MCF 10A (cell line): ENCODE results near the gene SMARCD2. TPM values are rescaled to one million over a fixed set of nuclear protein-coding genes. Genes with fewer than 3 reads are reported as not detected.

ENCODE experiments used
- BruUV-seq: library from RNA; stranded (reverse); fragments of 400-500 nt; replicated peaks from 2 replicates; lab custom pipeline; 2021; lab: Mats Ljungman, UMichigan
- CTCF ChIA-PET: fragments of 300-600 bp; sonication (Branson Sonifier 250); formaldehyde crosslinking; extraction: SDS; loops from one replicate; lab custom pipeline; 2021; ENCODE audit warnings: antibody characterized with exemption, inconsistent platforms; lab: Yijun Ruan, JAX
- POLR2A ChIA-PET: fragments of 300-600, 350-650 bp; sonication (Branson Sonifier 250); formaldehyde crosslinking; extraction: SDS; loops from one replicate; lab custom pipeline; 2020; ENCODE audit warnings: antibody characterized with exemption, inconsistent platforms; lab: Yijun Ruan, JAX
- DNase-seq: peaks from one replicate; pipeline ENCODE4 v3.0.0-alpha.2; 2018; ENCODE audit not compliant: unreplicated experiment
- H3K27ac Mint-ChIP-seq: one replicate; pipeline ENCODE4 v1.8.0; 2022; ENCODE audit warnings: mild to moderate bottlenecking, low read depth, mixed read lengths; ENCODE audit not compliant: unreplicated experiment
- H3K27me3 Mint-ChIP-seq: one replicate; pipeline ENCODE4 v1.8.0; 2022; ENCODE audit warnings: mixed read lengths; ENCODE audit not compliant: insufficient read depth, unreplicated experiment
- H3K36me3 Mint-ChIP-seq: one replicate; pipeline ENCODE4 v1.8.0; 2022; ENCODE audit warnings: mild to moderate bottlenecking, moderate library complexity, mixed read lengths; ENCODE audit not compliant: insufficient read depth, unreplicated experiment
- H3K4me1 Mint-ChIP-seq: one replicate; pipeline ENCODE4 v1.8.0; 2022; ENCODE audit warnings: mixed read lengths; ENCODE audit not compliant: insufficient read depth, unreplicated experiment
- H3K4me3 Mint-ChIP-seq: one replicate; pipeline ENCODE4 v1.8.0; 2022; ENCODE audit warnings: mild to moderate bottlenecking, moderate library complexity, mixed read lengths; ENCODE audit not compliant: unreplicated experiment
- H3K9me3 Mint-ChIP-seq: one replicate; pipeline ENCODE4 v1.8.0; 2022; ENCODE audit warnings: mixed read lengths; ENCODE audit not compliant: unreplicated experiment
- intact Hi-C: fragments of 100-400 bp; cut with micrococcal nuclease; formaldehyde crosslinking; loops from 2 replicates; pipeline ENCODE4 v1.14.1; 2022
- total RNA-seq: library from RNA; stranded (reverse); gene quantifications from 2 replicates; pipeline ENCODE4 v1.2.3, GENCODE V29; 2022
- TF ChIP-seq, protein P1 (sequence below): fragments of 200-600 bp; IDR thresholded peaks from one replicate; pipeline ENCODE4 v1.8.0; 2022; ENCODE audit warnings: antibody characterized with exemption, mild to moderate bottlenecking; ENCODE audit not compliant: unreplicated experiment

SMARCD2 gene
- total RNA-seq, 1 experiment from 2014 or later = 54.6 TPM

DNA sequence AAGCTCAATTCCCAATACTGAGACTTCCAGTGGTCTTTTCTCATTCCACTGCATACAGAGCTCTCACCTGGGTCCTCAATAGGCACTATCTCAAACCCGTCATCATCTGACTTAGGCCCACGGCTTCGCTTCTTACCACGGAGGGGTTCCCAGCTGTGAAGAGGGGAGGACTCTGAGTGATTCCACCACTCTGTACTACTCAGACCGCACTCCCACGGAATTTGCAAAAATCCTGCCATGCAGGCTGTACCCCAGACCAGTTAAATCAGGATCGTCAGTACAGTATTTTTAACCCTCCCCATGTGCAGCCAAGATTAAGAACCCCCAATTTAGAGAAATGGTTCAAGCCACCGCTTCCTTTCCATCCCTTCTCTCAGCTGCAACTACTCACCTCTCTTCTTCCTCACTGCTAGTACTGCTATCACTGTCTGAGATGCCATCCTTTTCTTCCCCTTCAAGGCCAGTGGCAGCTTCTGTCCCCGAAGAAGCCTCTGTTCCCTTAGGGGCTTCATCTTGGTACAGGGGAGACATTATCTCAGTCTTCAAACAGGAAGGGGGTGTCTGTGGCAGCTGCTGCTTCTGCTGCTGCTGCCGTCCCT lies 21.4 kb downstream of the SMARCD2 start:
- peaks cover 93% of the 10 kb centered on the region for H3K36me3 Mint-ChIP-seq
- BruUV-seq = no TSS peak
- ChIA-PET CTCF (interaction anchor here (1.1 kb wide), 1 partner anchor 14 kb away, joined by 3 read pairs; no protein-coding TSS in a partner anchor), POLR2A (interaction anchor here (0.6 to 1.2 kb wide), 3 partner anchors 38 to 47 kb away, joined by 3 to 4 read pairs (median 3); partner anchors contain the start of gene DDX42)
- no peaks in the 10 kb centered on the region for H3K9me3 Mint-ChIP-seq
- no peak for DNase-seq
- TF ChIP-seq, protein P1, sequence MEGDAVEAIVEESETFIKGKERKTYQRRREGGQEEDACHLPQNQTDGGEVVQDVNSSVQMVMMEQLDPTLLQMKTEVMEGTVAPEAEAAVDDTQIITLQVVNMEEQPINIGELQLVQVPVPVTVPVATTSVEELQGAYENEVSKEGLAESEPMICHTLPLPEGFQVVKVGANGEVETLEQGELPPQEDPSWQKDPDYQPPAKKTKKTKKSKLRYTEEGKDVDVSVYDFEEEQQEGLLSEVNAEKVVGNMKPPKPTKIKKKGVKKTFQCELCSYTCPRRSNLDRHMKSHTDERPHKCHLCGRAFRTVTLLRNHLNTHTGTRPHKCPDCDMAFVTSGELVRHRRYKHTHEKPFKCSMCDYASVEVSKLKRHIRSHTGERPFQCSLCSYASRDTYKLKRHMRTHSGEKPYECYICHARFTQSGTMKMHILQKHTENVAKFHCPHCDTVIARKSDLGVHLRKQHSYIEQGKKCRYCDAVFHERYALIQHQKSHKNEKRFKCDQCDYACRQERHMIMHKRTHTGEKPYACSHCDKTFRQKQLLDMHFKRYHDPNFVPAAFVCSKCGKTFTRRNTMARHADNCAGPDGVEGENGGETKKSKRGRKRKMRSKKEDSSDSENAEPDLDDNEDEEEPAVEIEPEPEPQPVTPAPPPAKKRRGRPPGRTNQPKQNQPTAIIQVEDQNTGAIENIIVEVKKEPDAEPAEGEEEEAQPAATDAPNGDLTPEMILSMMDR = no peak
- no peak overlapping the region for H3K27ac Mint-ChIP-seq
- no peaks in the 10 kb centered on the region for H3K27me3 Mint-ChIP-seq
- no peak overlapping the region for H3K4me3 Mint-ChIP-seq
- intact Hi-C loops = no loop called here
- peaks cover 12% of the 10 kb centered on the region for H3K4me1 Mint-ChIP-seq

DNA sequence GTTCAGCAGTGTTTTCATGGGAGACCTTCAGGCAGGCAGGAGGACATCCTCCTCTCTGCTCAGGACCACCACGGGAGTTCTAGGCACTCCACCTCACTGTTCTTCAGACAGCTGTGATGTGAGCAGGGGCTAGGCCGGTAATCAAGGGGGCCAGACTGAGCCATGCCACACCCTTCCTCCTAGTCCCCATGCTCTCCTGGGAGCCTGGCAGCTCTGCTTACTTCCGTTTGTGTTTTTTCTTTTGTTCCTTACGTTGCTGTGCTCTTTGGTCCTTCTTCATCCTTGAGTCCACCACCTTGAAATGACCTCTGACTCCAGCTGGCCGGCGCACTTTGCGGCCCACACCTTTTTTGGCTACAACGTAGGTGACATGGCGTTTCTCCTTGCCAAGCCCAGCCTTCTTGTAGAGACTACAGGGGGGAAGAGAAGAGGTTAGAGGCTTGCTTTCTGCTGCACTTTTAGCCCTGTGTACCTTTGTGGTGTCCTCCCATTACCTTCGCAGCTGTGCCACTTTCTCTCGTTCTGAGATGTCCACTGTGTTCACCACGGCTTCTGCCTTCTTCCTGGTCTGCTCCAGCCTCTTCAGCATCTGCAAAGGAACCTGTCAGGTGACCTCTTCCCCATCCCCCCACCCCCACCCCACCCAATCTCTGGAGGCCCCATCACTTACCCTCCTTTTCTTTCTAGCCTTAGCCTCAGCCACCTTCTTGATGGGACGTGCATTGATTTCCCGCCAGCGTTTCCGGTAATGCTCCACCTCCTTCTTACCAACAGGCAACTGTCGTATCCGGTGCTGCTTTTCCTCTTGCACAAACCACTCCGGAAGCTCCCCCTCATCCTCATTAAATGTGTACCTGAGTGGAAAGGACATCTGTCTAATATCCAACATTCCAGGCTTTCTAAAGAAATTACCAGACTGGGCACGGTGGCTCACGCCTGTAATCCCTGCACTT lies 22.6 kb downstream of the SMARCD2 start:
- TSS peak; percentile 75 for BruUV-seq
- TF ChIP-seq, protein P1 = no peak

GRCh38 chr17:63819131-63819530 lies 23.4 kb downstream of the SMARCD2 start:
- DNase-seq = no peak
- ChIA-PET POLR2A (interaction anchor here (0.9 to 1.1 kb wide), 4 partner anchors 10 to 78 kb away, joined by 3 to 6 read pairs (median 4); no protein-coding TSS in a partner anchor), CTCF (interaction anchor here (0.6 to 1.6 kb wide), 2 partner anchors 11 to 81 kb away, joined by 5 read pairs; no protein-coding TSS in a partner anchor)
- Mint-ChIP-seq H3K27ac (peak overlapping the region; percentile 39), H3K36me3 (peaks cover 94% of the 10 kb centered on the region), H3K27me3 (no peaks in the 10 kb centered on the region), H3K4me1 (peaks cover 5% of the 10 kb centered on the region), H3K9me3 (no peaks in the 10 kb centered on the region), H3K4me3 (no peak overlapping the region)
- no TSS peak for BruUV-seq
- intact Hi-C loops = no loop called here
- TF ChIP-seq, protein P1 = no peak

More for the DNA sequence above, 22.6 kb downstream of the SMARCD2 start:
- CTCF ChIA-PET = interaction anchor here (1.6 kb wide), 1 partner anchor 10 kb away, joined by 5 read pairs; no protein-coding TSS in a partner anchor
- H3K9me3 Mint-ChIP-seq = no peaks in the 10 kb centered on the region
- no peak overlapping the region for H3K27ac Mint-ChIP-seq
- H3K27me3 Mint-ChIP-seq = no peaks in the 10 kb centered on the region
- intact Hi-C loops = no loop called here
- peaks cover 5% of the 10 kb centered on the region for H3K4me1 Mint-ChIP-seq
- no peak overlapping the region for H3K4me3 Mint-ChIP-seq
- no peak for DNase-seq
- POLR2A ChIA-PET = interaction anchor here (0.9 to 1.2 kb wide), 4 partner anchors 10 to 46 kb away, joined by 3 to 5 read pairs (median 4); partner anchors contain the start of gene DDX42
- peaks cover 94% of the 10 kb centered on the region for H3K36me3 Mint-ChIP-seq
